K562 (cell line): ENCODE results near the gene SH3PXD2B. TPM values are rescaled to one million over a fixed set of nuclear protein-coding genes. Genes with fewer than 3 reads are reported as not detected.

Experiments used
- ATAC-seq: fragments of 200-7000 bp; cut with Tn5 transposase; 3 replicates; pipeline ENCODE4 v1.9.1; 2020; ENCODE audit warnings: moderate library complexity
- BruUV-seq: library from RNA; stranded (reverse); fragments of 400-500 nt; replicated peaks from 2 replicates; lab custom pipeline; 2021; lab: Mats Ljungman, UMichigan
- CTCF ChIA-PET: fragments of 300-600 bp; formaldehyde crosslinking; extraction: SDS; loops from one replicate; lab custom pipeline; 2021; ENCODE audit warnings: low intra/inter-chr PET ratio; lab: Yijun Ruan, JAX
- POLR2A ChIA-PET: fragments of 300-600, 350-650 bp; sonication (Branson Sonifier 250); formaldehyde crosslinking; extraction: SDS; loops from one replicate; lab custom pipeline; 2021; ENCODE audit warnings: antibody characterized with exemption, inconsistent platforms; lab: Yijun Ruan, JAX
- DNase-seq, 4 experiments: peaks; one replicate each; pipeline versions ENCODE4 v3.0.0 to v3.0.0-alpha.2; 2011 to 2018; ENCODE audit warnings: low spot score in 3 of 4, mixed read lengths in 3 of 4; ENCODE audit errors: extremely low read depth in 1 of 4
- FAIRE-seq: peaks from 2 replicates; lab custom pipeline; 2011; peaks lifted over from hg19 to GRCh38; lab: Jason Lieb, UNC
- H2AFZ ChIP-seq: 2 replicates; pipeline ENCODE4 v1.6.0; 2011; ENCODE audit warnings: low read depth, low read length, control low read depth, inconsistent platforms
- H3K27ac ChIP-seq: fragments of 200-600 bp; 3 replicates; pipeline ENCODE4 v1.8.0; 2011; ENCODE audit warnings: low read depth, mild to moderate bottlenecking, control low read depth, inconsistent platforms, low read length, moderate library complexity, mixed read lengths; ENCODE audit errors: extremely low read depth
- H3K27me3 ChIP-seq, 2 experiments: fragments of 300-600 bp in 1 of 2; 2 replicates in 1 of 2; 3 replicates in 1 of 2; pipeline versions ENCODE4 v1.6.0 to v1.8.0; 2011; ENCODE audit warnings: inconsistent platforms in 2 of 2, low read length in 2 of 2, mild to moderate bottlenecking in 1 of 2, mixed read lengths in 1 of 2, moderate library complexity in 1 of 2; ENCODE audit not compliant: control insufficient read depth in 2 of 2, insufficient read depth in 2 of 2
- H3K36me3 ChIP-seq: fragments of 300-600 bp; 3 replicates; pipeline ENCODE4 v1.8.0; 2011; ENCODE audit warnings: mild to moderate bottlenecking, low read length, inconsistent platforms; ENCODE audit not compliant: control insufficient read depth, insufficient read depth
- H3K4me1 ChIP-seq, 2 experiments: fragments of 200-600 bp in 1 of 2; replicated peaks in 1 of 2; 2 replicates in 1 of 2; 3 replicates in 1 of 2; pipeline versions ENCODE4 v1.5.1 to v1.8.0; 2011; ENCODE audit warnings: inconsistent platforms in 2 of 2, low read length in 2 of 2, mild to moderate bottlenecking in 1 of 2, mixed read lengths in 1 of 2, moderate library complexity in 1 of 2; ENCODE audit not compliant: control insufficient read depth in 2 of 2, insufficient read depth in 2 of 2
- H3K4me2 ChIP-seq: 2 replicates; pipeline ENCODE4 v1.6.1; 2011; ENCODE audit warnings: low read length, control low read depth, inconsistent platforms, mixed read lengths; ENCODE audit not compliant: insufficient read depth
- H3K4me3 ChIP-seq: fragments of 200-600 bp; sonication (generic), shearing (Covaris generic); 2 replicates; pipeline ENCODE4 v1.5.1; 2016; ENCODE audit warnings: control low read depth, inconsistent platforms
- H3K79me2 ChIP-seq: fragments of 200-600 bp; 3 replicates; pipeline ENCODE4 v1.8.0; 2011; ENCODE audit warnings: low read length, inconsistent platforms; ENCODE audit not compliant: control insufficient read depth, insufficient read depth
- H3K9ac ChIP-seq, 2 experiments: 2 replicates each; pipeline versions ENCODE4 v1.6.0 to v1.6.1; 2011; ENCODE audit warnings: low read depth in 2 of 2, low read length in 2 of 2, control low read depth in 1 of 2, inconsistent platforms in 1 of 2, mild to moderate bottlenecking in 1 of 2, mixed read lengths in 1 of 2; ENCODE audit not compliant: insufficient read depth in 1 of 2
- H3K9me1 ChIP-seq: one replicate; pipeline ENCODE4 v1.6.0; 2011; ENCODE audit warnings: inconsistent platforms, mild to moderate bottlenecking, low read length, moderate library complexity; ENCODE audit not compliant: control insufficient read depth, insufficient read depth
- H3K9me3 ChIP-seq: replicated peaks from 2 replicates; pipeline ENCODE4 v1.5.1; 2011; ENCODE audit warnings: low read depth, low read length, inconsistent platforms; ENCODE audit not compliant: control insufficient read depth, insufficient read depth
- H4K20me1 ChIP-seq: replicated peaks from 2 replicates; pipeline ENCODE4 v1.6.1; 2011; ENCODE audit warnings: low read length, inconsistent platforms, mixed read lengths; ENCODE audit not compliant: control insufficient read depth, insufficient read depth
- EP300 ChIP-seq: IDR thresholded peaks from 2 replicates; pipeline ENCODE4 v1.6.1; 2012; ENCODE audit warnings: low read length, improper control_type of control experiment
- ETV5 ChIP-seq: sonication (generic); formaldehyde crosslinking; IDR thresholded peaks from 2 replicates; pipeline ENCODE4 v1.4.0; 2020; ENCODE audit warnings: low read depth, mild to moderate bottlenecking, missing genetic modification reagents
- FOXP1 ChIP-seq: sonication (generic); formaldehyde crosslinking; IDR thresholded peaks from 2 replicates; pipeline ENCODE4 v1.8.0; 2022; ENCODE audit warnings: mild to moderate bottlenecking, missing genetic modification reagents
- GTF2A2 ChIP-seq: IDR thresholded peaks from 2 replicates; pipeline ENCODE4 v1.6.1; 2016; ENCODE audit warnings: mild to moderate bottlenecking, missing genetic modification characterization, missing compliant biosample characterization
- KLF10 ChIP-seq: fragments of 250-450 bp; sonication (Bioruptor Pico); IDR thresholded peaks from 2 replicates; pipeline ENCODE4 v1.6.1; 2021; ENCODE audit warnings: matching md5 sums
- RERE ChIP-seq: sonication (generic); formaldehyde crosslinking; IDR thresholded peaks from 2 replicates; pipeline ENCODE4 v1.8.0; 2023; ENCODE audit warnings: missing genetic modification reagents, mild to moderate bottlenecking, borderline replicate concordance
- WGBS: fragments of 100-300 bp; shearing (Covaris generic); methylation state at CpG from one replicate; pipeline ENCODE4 v1.1.6; 2016; ENCODE audit warnings: low coverage, mixed read lengths; ENCODE audit not compliant: insufficient coverage; ENCODE audit errors: missing lambda C conversion rate; 5-methylcytosine and 5-hydroxymethylcytosine counted together
- in situ Hi-C: fragments of 300-500 bp; cut with MboI; formaldehyde crosslinking; loops from 4 replicates; pipeline ENCODE4 v1.15.0; 2018; ENCODE audit warnings: inconsistent platforms, mixed read lengths
- intact Hi-C: fragments of 100-400 bp; cut with micrococcal nuclease; formaldehyde crosslinking; loops from 2 replicates; pipeline ENCODE4 v1.14.2; 2022
- polyA plus RNA-seq, 8 experiments: library from polyadenylated mRNA; depleted of rRNA in 4 of 8; stranded (reverse) in 5 of 8; unstranded in 3 of 8; fragments of >200 nt; fragmentation: Nextera tagmentation in 2 of 8; fragmentation: Illumina TruSeq in 1 of 8; extraction: Ambion mirVana in 2 of 8; extraction: Trizol in 1 of 8; gene quantifications; 2 replicates each; pipeline versions ENCODE4 v1.2.1 to v1.2.3, GENCODE V29; 2011 to 2014; ENCODE audit warnings: inconsistent platforms in 1 of 8, missing spikeins in 1 of 8
- total RNA-seq, 7 experiments: library from RNA; depleted of rRNA in 6 of 7; stranded (reverse); fragments of >200 nt in 6 of 7; fragmentation: Illumina TruSeq in 2 of 7; extraction: Trizol in 2 of 7; gene quantifications; 2 replicates each; pipeline versions ENCODE4 v1.2.1 to v1.2.3, GENCODE V29; 2011 to 2021; ENCODE audit warnings: low replicate concordance in 1 of 7

SH3PXD2B gene
- total and polyA plus RNA-seq, 9 of the 15 experiments (the other 6 are each of a cell fraction or from before 2014, with no cell fraction given), result 0.04 to 0.66 (median 0.19) TPM

- intact Hi-C loops (no loop called here), in situ Hi-C loops (no loop called here)
- BruUV-seq, result no TSS peak
- ATAC-seq, result no peak
- TF ChIP-seq ETV5 (CRISPR knock-in tag), result no peak
- TF ChIP-seq KLF10 (CRISPR knock-in tag), result no peak
- no peak for TF ChIP-seq EP300
- no peak for TF ChIP-seq RERE (CRISPR knock-in tag)
- no peak for TF ChIP-seq FOXP1
- TF ChIP-seq GTF2A2 (tag), result no peak
- ChIA-PET POLR2A (interaction anchor here (0.6 kb wide), 1 partner anchor 1795 kb away, joined by 3 read pairs; no protein-coding TSS in a partner anchor), CTCF (no interaction called here)
- Histone ChIP-seq H3K36me3 (no peaks in the 10 kb centered on the region), H3K4me3 (no peak overlapping the region), H3K9me3 (no peaks in the 10 kb centered on the region), H3K27me3 (peaks cover 16 to 44% of the 10 kb centered on the region in 2 experiments), H3K9ac (no peak overlapping the region), H3K27ac (no peak overlapping the region), H3K4me1 (peaks cover 2 to 16% of the 10 kb centered on the region in 2 experiments; a peak in 2 of 5 replicates), H3K4me2 (no peak overlapping the region), H4K20me1 (peaks cover 5% of the 10 kb centered on the region), H2AFZ (no peak overlapping the region), H3K79me2 (no peaks in the 10 kb centered on the region), H3K9me1 (no peaks in the 10 kb centered on the region)
- no peak for DNase-seq
- WGBS, result 3% methylated on average over 4 of the region's 4 CpGs
- no peak for FAIRE-seq
Measured at GRCh38 chr5:172280929-172281328, 173.4 kb downstream of the SH3PXD2B start.
